GM23248 (cell line): ENCODE results near the gene HTT. TPM values are rescaled to one million over a fixed set of nuclear protein-coding genes. Genes with fewer than 3 reads are reported as not detected.

Source experiments
- DNase-seq: peaks from one replicate; pipeline ENCODE4 v3.0.0-alpha.2; 2015
- H2AFZ ChIP-seq: fragments of 200-600 bp; sonication (generic); 2 replicates; pipeline ENCODE4 v1.6.1; 2016; ENCODE audit warnings: antibody characterized with exemption
- H3F3A ChIP-seq: fragments of 200-600 bp; sonication (generic); 2 replicates; pipeline ENCODE4 v1.6.1; 2016; ENCODE audit warnings: mild to moderate bottlenecking, antibody characterized with exemption, mixed run types; ENCODE audit not compliant: insufficient read depth
- H3K27ac ChIP-seq: fragments of 200-600 bp; sonication (generic); 2 replicates; pipeline ENCODE4 v1.5.1; 2016; ENCODE audit warnings: mild to moderate bottlenecking
- H3K27me3 ChIP-seq: fragments of 200-600 bp; sonication (generic); replicated peaks from 2 replicates; pipeline ENCODE4 v1.6.1; 2016; ENCODE audit warnings: mild to moderate bottlenecking; ENCODE audit not compliant: insufficient read depth
- H3K36me3 ChIP-seq: fragments of 200-600 bp; sonication (generic); 2 replicates; pipeline ENCODE4 v1.6.1; 2016; ENCODE audit warnings: low read depth, mild to moderate bottlenecking
- H3K4me1 ChIP-seq: fragments of 200-600 bp; sonication (generic); 2 replicates; pipeline ENCODE4 v1.6.1; 2016; ENCODE audit warnings: mild to moderate bottlenecking; ENCODE audit not compliant: insufficient read depth
- H3K4me2 ChIP-seq: fragments of 200-600 bp; sonication (generic); one replicate; pipeline ENCODE4 v1.6.1; 2016; ENCODE audit warnings: mild to moderate bottlenecking; ENCODE audit not compliant: unreplicated experiment
- H3K4me3 ChIP-seq: fragments of 200-600 bp; sonication (generic); 2 replicates; pipeline ENCODE4 v1.5.1; 2016; ENCODE audit warnings: mild to moderate bottlenecking
- H3K79me2 ChIP-seq: fragments of 200-600 bp; sonication (generic); 2 replicates; pipeline ENCODE4 v1.6.1; 2016; ENCODE audit warnings: mild to moderate bottlenecking; ENCODE audit not compliant: insufficient read depth
- H3K9ac ChIP-seq: fragments of 200-600 bp; sonication (generic); 2 replicates; pipeline ENCODE4 v1.6.1; 2016; ENCODE audit warnings: mild to moderate bottlenecking
- H3K9me2 ChIP-seq: fragments of 200-600 bp; sonication (generic); 2 replicates; pipeline ENCODE4 v1.6.1; 2016; ENCODE audit warnings: mixed run types, mild to moderate bottlenecking, moderate library complexity; ENCODE audit not compliant: insufficient read depth
- H3K9me3 ChIP-seq: fragments of 200-600 bp; sonication (generic); one replicate; pipeline ENCODE4 v1.6.1; 2017; ENCODE audit warnings: low read depth
- H4K20me1 ChIP-seq: fragments of 200-600 bp; sonication (generic); 2 replicates; pipeline ENCODE4 v1.6.0; 2016; ENCODE audit not compliant: insufficient read depth
- EZH2 ChIP-seq: fragments of 200-600 bp; sonication (generic); IDR thresholded peaks from 2 replicates; pipeline ENCODE4 v1.6.1; 2018; ENCODE audit warnings: antibody characterized with exemption, mild to moderate bottlenecking; ENCODE audit not compliant: insufficient read depth, poor library complexity, severe bottlenecking
- EZH2phosphoT487 ChIP-seq: fragments of 200-600 bp; sonication (generic); IDR thresholded peaks from 2 replicates; pipeline ENCODE4 v1.6.1; 2018; ENCODE audit warnings: antibody characterized with exemption, moderate library complexity, mild to moderate bottlenecking, low read depth; ENCODE audit not compliant: insufficient read depth
- WGBS, 2 experiments: methylation state at CpG; one replicate each; pipeline ENCODE4 v1.1.6; 2015 to 2017; ENCODE audit warnings: low lambda C conversion rate in 2 of 2, low coverage in 1 of 2; ENCODE audit errors: missing lambda C conversion rate in 2 of 2; 5-methylcytosine and 5-hydroxymethylcytosine counted together
- in situ Hi-C: fragments of 300-500 bp; cut with MboI; formaldehyde crosslinking; loops from 2 replicates; pipeline ENCODE4 v1.15.0; 2020
- polyA plus RNA-seq: library from polyadenylated mRNA; unstranded; fragments of >200 nt; fragmentation: Nextera tagmentation; extraction: Ambion mirVana; gene quantifications from 2 replicates; pipeline ENCODE4 v1.2.1, GENCODE V29; 2016
- total RNA-seq: library from RNA; depleted of rRNA; stranded (reverse); fragments of >200 nt; shearing (Covaris generic); gene quantifications from 2 replicates; pipeline ENCODE4 v1.2.3, GENCODE V29; 2014

HTT gene
- total and polyA plus RNA-seq, 2 experiments from 2014 or later = 8.2 to 26.5 TPM

GRCh38 chr4:3054169-3054759 is 20.2 kb upstream of the HTT start:
- in situ Hi-C loops = no loop called here
- H3K9ac ChIP-seq = no peak overlapping the region
- TF ChIP-seq EZH2phosphoT487 = no peak
- no peak for TF ChIP-seq EZH2
- no peak overlapping the region for H3K4me3 ChIP-seq
- no peaks in the 10 kb centered on the region for H3K4me1 ChIP-seq
- H3K79me2 ChIP-seq = no peaks in the 10 kb centered on the region
- 66 to 80% methylated on average over 2 of the region's 2 CpGs for whole genome bisulfite sequencing, 2 experiments
- H3K36me3 ChIP-seq = no peaks in the 10 kb centered on the region
- no peak overlapping the region for H2AFZ ChIP-seq
- no peaks in the 10 kb centered on the region for H3K9me3 ChIP-seq
- no peaks in the 10 kb centered on the region for H3K9me2 ChIP-seq
- DNase-seq = no peak
- H3K27me3 ChIP-seq = no peaks in the 10 kb centered on the region
- H3K4me2 ChIP-seq = no peak overlapping the region
- H3F3A ChIP-seq = no peaks in the 10 kb centered on the region
- H4K20me1 ChIP-seq = no peaks in the 10 kb centered on the region
- no peak overlapping the region for H3K27ac ChIP-seq

- H3K27me3 ChIP-seq = no peaks in the 10 kb centered on the region
- no peaks in the 10 kb centered on the region for H3K36me3 ChIP-seq
- H3K79me2 ChIP-seq = no peaks in the 10 kb centered on the region
- H3K9me3 ChIP-seq = no peaks in the 10 kb centered on the region
- no peak overlapping the region for H3K27ac ChIP-seq
- H3F3A ChIP-seq = no peaks in the 10 kb centered on the region
- H2AFZ ChIP-seq = no peak overlapping the region
- no peaks in the 10 kb centered on the region for H3K4me1 ChIP-seq
- no peak overlapping the region for H3K4me2 ChIP-seq
- TF ChIP-seq EZH2 (no peak), EZH2phosphoT487 (no peak)
- in situ Hi-C loops = no loop called here
- H4K20me1 ChIP-seq = no peaks in the 10 kb centered on the region
- WGBS, 2 experiments = 73 to 78% methylated on average over 6 of the region's 6 CpGs
- H3K4me3 ChIP-seq = no peak overlapping the region
- no peaks in the 10 kb centered on the region for H3K9me2 ChIP-seq
- DNase-seq = no peak
- H3K9ac ChIP-seq = no peak overlapping the region
These were observed 14.5 kb upstream of the HTT start for GRCh38 chr4:3059943-3060342.

GRCh38 chr4:3060946-3061345 is 13.5 kb upstream of the HTT start:
- in situ Hi-C loops = no loop called here

GRCh38 chr4:3062471-3062870 is 12.0 kb upstream of the HTT start:
- no peak for TF ChIP-seq EZH2phosphoT487
- no peak overlapping the region for H3K27ac ChIP-seq
- H3K27me3 ChIP-seq = no peaks in the 10 kb centered on the region
- no peaks in the 10 kb centered on the region for H4K20me1 ChIP-seq
- in situ Hi-C loops = no loop called here
- H3K9me3 ChIP-seq = no peaks in the 10 kb centered on the region
- H3F3A ChIP-seq = no peaks in the 10 kb centered on the region
- DNase-seq = no peak
- no peak overlapping the region for H2AFZ ChIP-seq
- H3K9me2 ChIP-seq = no peaks in the 10 kb centered on the region
- no peaks in the 10 kb centered on the region for H3K36me3 ChIP-seq
- H3K4me3 ChIP-seq = no peak overlapping the region
- no peaks in the 10 kb centered on the region for H3K4me1 ChIP-seq
- no peak overlapping the region for H3K4me2 ChIP-seq
- H3K79me2 ChIP-seq = no peaks in the 10 kb centered on the region
- H3K9ac ChIP-seq = no peak overlapping the region
- WGBS, 2 experiments = 85% methylated on average over 12 of the region's 12 CpGs

More at GRCh38 chr4:3060946-3061345, 13.5 kb upstream of the HTT start:
- DNase-seq = no peak
- no peak overlapping the region for H3K27ac ChIP-seq
- H4K20me1 ChIP-seq = no peaks in the 10 kb centered on the region
- H3K36me3 ChIP-seq = no peaks in the 10 kb centered on the region
- no peak overlapping the region for H3K4me3 ChIP-seq
- H3K9ac ChIP-seq = no peak overlapping the region
- H3K27me3 ChIP-seq = no peaks in the 10 kb centered on the region
- H3K9me3 ChIP-seq = no peaks in the 10 kb centered on the region
- H3F3A ChIP-seq = no peaks in the 10 kb centered on the region
- no peak overlapping the region for H3K4me2 ChIP-seq
- no peak overlapping the region for H2AFZ ChIP-seq
- no peaks in the 10 kb centered on the region for H3K79me2 ChIP-seq
- no peak for TF ChIP-seq EZH2phosphoT487
- no peak for TF ChIP-seq EZH2
- 75 to 86% methylated on average over 6 of the region's 6 CpGs for WGBS, 2 experiments
- H3K9me2 ChIP-seq = no peaks in the 10 kb centered on the region
- H3K4me1 ChIP-seq = no peaks in the 10 kb centered on the region

- Histone ChIP-seq H3K9me3 (no peaks in the 10 kb centered on the region), H2AFZ (no peak overlapping the region), H3K4me1 (no peaks in the 10 kb centered on the region), H4K20me1 (no peaks in the 10 kb centered on the region), H3K27me3 (no peaks in the 10 kb centered on the region), H3K36me3 (no peaks in the 10 kb centered on the region), H3K79me2 (no peaks in the 10 kb centered on the region), H3F3A (0 out of 2 replicates have a peak, but pooled peaks cover under 1% of the 10 kb centered on the region), H3K4me2 (no peak overlapping the region), H3K9me2 (no peaks in the 10 kb centered on the region), H3K9ac (no peak overlapping the region), H3K4me3 (no peak overlapping the region), H3K27ac (no peak overlapping the region)
- no peak for DNase-seq
- TF ChIP-seq EZH2 (no peak), EZH2phosphoT487 (no peak)
- WGBS, 2 experiments = 91 to 96% methylated on average over 3 of the region's 3 CpGs
- in situ Hi-C loops = no loop called here
These were observed 8.9 kb upstream of the HTT start for GRCh38 chr4:3065551-3065950.
